ENCODE data around the gene ZNF581.

Gene ZNF581

DNA sequence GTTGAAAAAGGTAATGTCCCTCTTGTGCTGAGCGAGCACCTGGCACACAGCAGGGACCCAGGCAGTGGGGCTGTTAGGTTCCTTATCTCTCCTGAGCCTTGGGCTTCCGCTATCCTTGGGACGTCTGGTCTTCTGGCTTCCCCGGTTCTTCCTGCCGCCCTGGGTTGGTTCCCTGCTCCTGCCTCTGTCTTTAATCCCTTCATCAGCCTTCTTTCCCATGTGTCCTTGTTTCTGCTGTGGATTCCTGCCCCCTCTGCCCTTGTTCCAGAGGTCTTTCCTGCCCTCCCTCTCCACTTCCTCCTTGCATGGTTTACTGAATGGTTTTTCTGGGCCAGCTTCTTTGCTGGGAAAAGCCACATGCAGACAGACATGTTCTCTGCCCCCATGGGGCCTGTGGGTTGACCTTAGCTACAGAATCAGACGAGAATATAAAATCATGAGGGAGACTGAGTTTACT, 34.2 kb downstream of the ZNF581 start:
- no peak for DNase-seq (ENCODE audit: extremely low read depth in 1 of 2, low read depth in 1 of 2)

DNA sequence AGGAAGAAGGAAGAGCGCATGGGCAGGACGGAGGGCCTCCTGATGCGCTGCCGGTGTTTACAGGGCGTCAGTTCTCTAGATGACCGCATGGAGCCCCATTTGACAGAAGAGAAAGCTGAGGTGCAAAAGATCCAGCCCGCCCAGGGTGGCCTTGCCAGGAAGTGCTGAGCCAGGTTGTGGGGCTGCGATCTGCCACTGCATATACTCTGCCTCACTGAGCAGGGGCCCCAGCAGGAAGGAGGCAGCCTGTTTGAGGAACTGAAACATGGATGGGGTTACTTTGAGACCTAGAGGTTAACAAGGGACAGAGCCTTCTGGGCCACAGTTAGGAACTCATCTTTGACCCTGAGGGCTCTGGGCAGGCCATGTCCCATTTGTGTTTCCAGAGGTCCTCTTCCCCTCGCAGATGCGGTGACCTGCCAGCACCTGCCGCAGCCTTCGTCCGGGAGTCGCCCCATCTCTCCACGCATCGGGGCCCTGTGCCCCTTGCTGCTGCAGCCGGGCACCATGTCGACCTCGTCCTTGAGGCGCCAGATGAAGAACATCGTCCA, 34.7 kb downstream of the ZNF581 start:
- no peak for DNase-seq (ENCODE audit: extremely low read depth in 1 of 2, low read depth in 1 of 2)

DNA sequence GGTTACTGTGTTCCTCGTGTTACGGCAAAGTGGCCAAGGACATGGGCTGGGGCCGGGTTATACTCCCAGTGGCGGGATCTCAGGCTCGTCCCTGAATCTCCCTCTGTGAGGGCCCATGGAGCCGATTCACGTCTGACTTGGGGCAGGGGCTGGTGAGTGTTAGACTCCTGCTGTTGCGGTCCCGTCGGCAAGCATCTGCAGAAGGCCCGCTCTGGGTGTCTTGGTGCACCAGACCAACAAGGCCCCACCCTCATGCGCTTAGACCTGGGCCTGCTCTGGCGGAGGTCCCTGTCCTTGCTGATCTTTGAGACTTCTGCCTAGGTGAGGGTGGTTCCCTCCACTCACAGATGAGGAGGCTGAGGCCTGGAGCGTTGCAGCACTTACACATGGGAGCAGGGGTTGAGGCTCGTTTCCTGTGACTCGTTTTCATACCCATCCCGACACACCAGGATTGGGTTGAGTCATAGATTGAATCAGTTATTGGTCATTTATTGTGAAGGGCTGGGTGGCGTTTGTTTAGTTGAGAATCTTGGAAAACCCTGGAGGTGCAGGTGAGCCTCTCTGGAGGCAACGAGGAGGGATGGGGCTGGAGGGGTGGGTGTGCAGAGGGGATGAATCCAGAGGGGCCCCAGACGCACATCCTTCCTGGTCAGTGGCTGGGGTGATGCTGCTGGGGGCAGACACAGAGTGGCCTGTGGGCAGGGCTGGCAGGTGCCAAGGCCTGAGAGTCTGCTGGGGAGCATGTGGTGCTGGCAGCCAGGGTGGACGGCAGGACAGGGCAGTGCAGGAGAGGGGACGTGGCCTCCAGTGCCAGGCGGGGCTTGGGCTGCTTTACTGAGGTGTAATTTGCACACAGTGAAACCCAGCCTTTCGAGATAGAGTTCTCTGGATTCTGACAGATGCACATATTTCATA, 36.2 kb downstream of the ZNF581 start:
- DNase-seq (ENCODE audit: extremely low read depth in 1 of 2, low read depth in 1 of 2), result no peak

DNA sequence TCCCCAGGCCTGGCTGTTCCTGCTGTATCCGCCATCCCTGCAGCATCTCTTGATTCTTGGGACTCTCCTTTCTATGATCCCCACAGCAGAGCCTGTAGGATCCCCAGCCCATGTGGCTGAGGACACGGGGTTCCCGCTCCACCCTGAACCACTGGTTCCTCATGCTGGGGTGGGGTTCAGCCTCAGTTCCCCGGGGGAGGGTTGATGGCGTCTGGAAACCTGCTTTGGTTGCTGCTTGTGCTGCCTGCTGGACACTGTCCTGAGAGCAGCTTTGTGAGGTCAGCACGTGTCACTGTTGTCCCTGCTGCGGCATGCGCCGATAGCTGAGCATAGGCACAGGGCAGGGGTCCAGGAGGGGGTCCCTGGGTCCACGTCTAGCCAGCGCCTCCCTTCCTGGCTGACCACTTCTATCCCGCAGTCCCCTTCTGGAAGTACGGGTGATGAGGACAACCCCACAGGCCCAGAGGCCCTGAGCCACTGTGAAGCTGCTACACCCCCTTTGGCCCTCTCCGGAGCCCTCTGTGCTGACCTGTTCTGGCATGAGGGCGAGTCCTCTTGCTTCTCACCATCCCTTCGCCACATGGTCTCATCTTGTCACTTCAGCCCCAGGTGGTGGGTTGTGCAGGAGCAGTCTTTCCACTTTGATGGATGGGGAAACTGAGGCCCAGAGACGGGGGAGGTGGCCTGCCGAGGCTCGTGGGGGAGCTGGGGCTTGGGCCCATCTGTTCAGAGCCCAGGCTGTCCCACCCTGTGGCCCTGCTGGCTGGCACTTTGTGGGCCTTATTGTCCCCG, 37.1 kb downstream of the ZNF581 start:
- DNase-seq (ENCODE audit: extremely low read depth in 1 of 2, low read depth in 1 of 2), result no peak

- no peak for DNase-seq (ENCODE audit: extremely low read depth in 1 of 2, low read depth in 1 of 2)
These were observed 38.0 kb downstream of the ZNF581 start for GRCh38 chr19:55681131-55682092.

GRCh38 chr19:55683449-55684261, 40.2 kb downstream of the ZNF581 start:
- DNase-seq (ENCODE audit: extremely low read depth in 1 of 2, low read depth in 1 of 2), result no peak

GRCh38 chr19:55684946-55685681, 41.7 kb downstream of the ZNF581 start:
- no peak for DNase-seq (ENCODE audit: extremely low read depth in 1 of 2, low read depth in 1 of 2)

DNA sequence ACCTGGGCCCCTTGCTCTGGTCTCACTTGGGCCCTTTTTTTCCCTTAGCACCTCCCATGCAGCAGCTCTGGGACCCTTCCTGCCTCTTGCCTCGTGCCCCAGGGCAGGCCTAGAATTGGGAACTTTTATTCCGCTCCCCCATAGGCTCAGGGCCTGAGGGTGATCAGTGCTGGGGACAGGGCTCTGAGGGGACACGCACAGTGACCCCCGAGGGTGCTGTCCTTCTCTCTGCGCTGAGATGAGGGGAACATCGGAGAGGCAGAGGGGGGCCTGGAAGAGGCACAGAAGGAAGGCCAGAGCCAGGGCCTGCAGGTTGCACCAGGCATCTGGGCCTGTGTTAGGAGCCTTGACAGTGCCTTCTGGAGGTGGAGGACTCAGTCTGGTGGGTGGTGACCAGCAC, 42.3 kb downstream of the ZNF581 start:
- no peak for DNase-seq (ENCODE audit: extremely low read depth in 1 of 2, low read depth in 1 of 2)

GRCh38 chr19:55686311-55687050, 43.0 kb downstream of the ZNF581 start:
- no peak for DNase-seq (ENCODE audit: extremely low read depth in 1 of 2, low read depth in 1 of 2)

DNA sequence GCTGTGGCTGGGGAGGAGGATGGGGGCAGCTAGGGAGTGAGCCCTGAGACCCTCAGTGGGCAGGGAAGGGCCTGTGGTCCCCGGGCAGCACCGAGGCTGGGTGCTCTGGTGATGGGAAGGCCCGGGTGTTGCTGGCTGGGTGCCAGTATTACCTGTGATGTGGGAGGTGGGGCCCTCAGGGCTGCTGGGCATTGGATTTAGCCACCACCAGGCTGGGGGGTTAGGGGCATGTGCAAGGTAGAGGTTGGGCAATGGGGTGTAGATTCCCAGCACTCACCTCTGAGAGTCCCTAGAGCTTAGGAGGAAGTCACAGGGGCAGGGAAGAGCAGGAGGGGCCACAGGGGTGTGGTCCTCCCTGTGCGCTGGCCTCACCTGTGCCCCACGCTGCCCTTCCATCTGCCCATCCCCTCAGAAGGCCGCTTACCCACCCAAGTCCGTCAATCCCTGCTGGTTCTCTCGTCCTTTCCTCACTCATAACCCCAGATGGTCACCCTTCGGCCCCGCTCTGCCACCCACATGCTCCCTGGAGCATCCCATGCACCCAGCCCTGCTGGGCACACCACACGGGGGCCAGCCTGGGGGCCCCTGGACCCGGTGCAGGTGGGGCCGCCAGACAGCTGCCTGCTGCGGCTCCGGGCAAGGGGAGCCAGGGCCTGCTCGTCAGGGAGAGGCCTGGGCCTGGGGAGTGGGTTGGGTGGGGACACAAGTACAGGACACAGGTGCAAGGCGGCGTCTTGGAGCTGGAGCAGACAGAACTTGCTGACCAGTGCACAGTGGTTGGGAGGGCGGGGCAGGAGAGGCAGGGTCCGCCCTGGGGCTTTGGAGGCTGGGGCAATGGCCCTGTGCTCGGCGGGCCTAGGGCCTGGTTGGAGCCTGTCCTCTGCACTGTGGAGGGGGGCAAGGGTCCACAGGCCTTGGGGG, 44.1 kb downstream of the ZNF581 start:
- no peak for DNase-seq (ENCODE audit: extremely low read depth in 1 of 2, low read depth in 1 of 2)

- DNase-seq (ENCODE audit: extremely low read depth in 1 of 2, low read depth in 1 of 2), result no peak
These were observed 45.2 kb downstream of the ZNF581 start for GRCh38 chr19:55688422-55689218.

DNA sequence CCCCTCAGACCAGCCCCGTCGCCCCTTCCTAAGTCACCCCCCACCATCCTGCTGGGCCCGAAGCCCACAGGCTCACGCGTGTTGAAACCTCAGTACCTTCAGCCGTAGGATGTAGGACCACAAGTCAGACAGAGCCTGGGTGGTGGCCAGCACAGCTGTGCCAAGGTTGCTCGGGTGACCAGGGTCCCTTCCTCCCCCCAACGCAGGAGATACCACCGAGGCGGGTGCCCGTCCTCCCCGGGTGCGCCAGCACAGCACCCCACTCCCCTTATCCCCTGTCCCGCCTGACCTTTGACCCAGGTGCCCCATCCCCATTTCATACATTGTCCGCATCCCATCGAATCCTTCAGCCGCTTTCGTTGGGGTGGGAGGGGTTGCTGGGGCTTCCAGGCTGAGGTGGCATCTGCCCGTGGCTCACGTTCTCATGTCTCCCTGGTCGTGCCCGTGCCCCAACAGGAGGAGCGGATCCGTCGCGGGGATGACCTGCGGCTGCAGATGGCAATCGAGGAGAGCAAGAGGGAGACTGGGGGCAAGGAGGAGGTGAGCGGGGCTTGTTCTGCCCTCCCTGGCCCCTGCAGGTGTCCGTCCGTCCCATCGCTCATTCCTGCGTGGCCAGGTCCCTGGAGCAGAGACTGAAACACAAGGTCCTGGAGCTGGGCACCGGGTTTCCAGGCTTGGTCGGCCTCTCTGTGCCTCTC, 46.1 kb downstream of the ZNF581 start:
- no peak for DNase-seq (ENCODE audit: extremely low read depth in 1 of 2, low read depth in 1 of 2)

GRCh38 chr19:55690109-55690768, 46.8 kb downstream of the ZNF581 start:
- DNase-seq (ENCODE audit: extremely low read depth in 1 of 2, low read depth in 1 of 2), result no peak

DNA sequence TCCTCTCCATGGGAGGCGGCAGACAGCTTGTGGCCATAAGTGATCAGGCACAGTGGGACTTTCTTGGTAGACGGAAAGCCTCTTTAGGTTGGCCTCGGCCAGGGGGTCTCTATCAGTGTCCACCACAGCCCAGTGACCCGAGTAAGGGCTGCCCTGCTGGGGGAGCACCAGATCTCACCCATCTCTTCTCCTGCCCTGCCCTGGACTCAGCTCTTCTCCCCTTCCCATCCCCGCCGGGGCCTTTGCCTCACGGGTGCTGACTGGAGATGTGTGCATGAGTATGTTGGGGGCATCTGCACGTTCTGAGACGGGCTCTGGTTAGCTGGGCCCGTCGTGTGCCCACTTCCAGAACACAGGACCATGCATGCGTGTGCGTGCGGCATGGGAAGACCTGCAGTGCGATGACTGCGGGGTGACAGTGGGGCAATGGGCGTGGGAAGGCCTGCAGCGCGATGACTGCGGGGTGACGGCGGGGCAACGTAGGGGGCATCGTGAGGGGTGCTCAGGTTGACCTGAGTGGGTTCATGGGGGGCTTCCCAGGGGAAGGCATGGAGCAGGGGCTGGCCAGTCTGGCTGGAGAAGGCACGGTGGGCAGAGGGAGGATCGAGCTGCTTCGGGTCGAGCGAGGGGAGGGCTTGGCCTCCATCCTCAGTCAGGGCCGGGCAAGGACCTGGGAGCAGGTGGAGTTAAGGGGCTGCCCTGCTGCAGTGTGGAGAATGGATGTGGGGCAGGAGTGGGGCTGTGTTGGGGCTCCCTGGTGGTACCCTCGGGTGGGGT, 47.5 kb downstream of the ZNF581 start:
- no peak for DNase-seq (ENCODE audit: extremely low read depth in 1 of 2, low read depth in 1 of 2)

Measured in stimulated activated CD8-positive, alpha-beta memory T cell treated with anti-CD3 and anti-CD28 coated beads, Interleukin-7, amount 100 ng/mL, for 48 hours (primary cell).